GM12801 (cell line): Measurements from ENCODE around the gene ZDHHC7.

Experiments used
- CTCF ChIP-seq: IDR thresholded peaks from one replicate; pipeline ENCODE4 v1.5.1; 2011; ENCODE audit warnings: control low read depth; ENCODE audit not compliant: insufficient read length; ENCODE audit errors: extremely low read depth

The ZDHHC7 gene

GRCh38 chr16:84953190-84953746 lies 58.1 kb downstream of the ZDHHC7 start:
- no peak for TF ChIP-seq CTCF

- TF ChIP-seq CTCF = peak; percentile 76
Measured at GRCh38 chr16:84952335-84953189, 58.8 kb downstream of the ZDHHC7 start.

GRCh38 chr16:84950906-84951305 lies 60.4 kb downstream of the ZDHHC7 start:
- TF ChIP-seq CTCF = no peak

GRCh38 chr16:84949772-84950436 lies 61.4 kb downstream of the ZDHHC7 start:
- no peak for TF ChIP-seq CTCF

- TF ChIP-seq CTCF = no peak
Measured at GRCh38 chr16:84948851-84949610, 62.3 kb downstream of the ZDHHC7 start.

- TF ChIP-seq CTCF = no peak
Measured at GRCh38 chr16:84947996-84948850, 63.1 kb downstream of the ZDHHC7 start.
